ENCODE data around the gene SEPHS1. TPM values are rescaled to one million over a fixed set of nuclear protein-coding genes. Genes with fewer than 3 reads are reported as not detected.
A peak's percentile ranks its signal among the peaks of the same experiment; 100 is the strongest.
"Not testable (repeated sequence)": the region's sequence is repeated elsewhere in the genome, so short reads cannot be mapped to it uniquely, and the experiment has no call there.

SEPHS1 gene
- total RNA-seq: 33.8 TPM

DNA sequence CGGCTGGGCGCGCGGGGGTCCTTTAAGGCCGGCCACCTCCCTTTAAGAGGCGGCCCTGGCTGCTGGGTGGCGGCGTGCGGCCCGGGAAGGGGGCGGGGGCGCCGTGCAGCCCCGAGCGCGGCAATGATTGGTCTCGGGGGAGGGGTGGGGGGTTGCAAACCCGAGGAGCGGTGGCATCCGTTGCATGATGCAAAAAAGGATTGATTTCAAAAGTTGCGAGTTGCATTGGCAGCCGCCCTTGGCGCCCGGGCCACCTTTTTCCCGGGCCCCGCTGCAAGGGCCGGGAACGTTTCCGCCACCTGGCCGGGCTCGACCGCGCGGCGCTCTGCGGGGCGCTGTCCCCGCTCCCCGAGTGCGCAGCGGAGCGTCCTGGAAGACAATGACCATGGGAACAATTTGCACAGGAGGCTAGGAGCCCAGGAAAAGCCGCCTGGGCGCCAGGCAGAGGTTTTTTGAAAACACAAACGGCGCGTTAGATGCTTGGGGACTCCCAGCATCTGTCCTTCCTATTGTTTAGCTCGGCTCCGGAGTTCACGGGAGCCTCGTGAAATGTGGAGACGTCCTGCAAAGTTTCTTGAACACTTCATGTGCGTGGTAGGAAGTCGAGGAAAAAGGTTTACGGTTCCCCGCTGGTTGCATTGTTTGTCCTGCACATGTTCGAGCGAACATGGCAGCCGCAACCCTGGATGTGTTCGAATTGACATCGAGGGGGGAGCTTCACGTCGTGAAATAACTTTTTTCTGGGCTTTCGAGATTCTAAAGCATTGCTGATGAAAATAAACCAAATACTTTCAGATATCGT lies at the start of gene SEPHS1:
TSS of gene SEPHS1 (minus strand) at position 78 of the 802 bp plus-strand sequence. CDS start 3,343 bp downstream, outside the sequence.
- DNase-seq (ENCODE audit: low spot score): peak; percentile 92
- ATAC-seq: peak; percentile 82

DNA sequence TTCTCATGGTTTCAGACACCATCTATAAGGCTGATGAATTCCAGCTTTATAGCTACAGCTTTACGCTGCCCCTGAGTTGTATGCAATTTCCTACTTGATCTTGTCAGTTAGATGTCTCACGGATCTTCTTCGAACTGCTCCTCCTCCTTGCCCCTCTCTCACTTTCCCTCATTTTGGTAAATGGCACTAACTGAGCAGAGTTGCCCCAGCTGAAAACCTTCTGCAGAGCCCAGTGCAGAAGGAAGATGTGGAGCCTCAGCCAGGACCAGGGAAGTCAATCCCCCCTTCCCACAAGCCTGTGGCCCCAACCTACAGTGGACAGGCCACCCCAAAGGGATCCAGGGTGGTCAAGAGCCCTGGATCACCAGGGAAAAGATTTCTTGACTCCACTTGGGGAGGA lies 49.0 kb upstream of the SEPHS1 start:
- no peak for DNase-seq (ENCODE audit: low spot score)
- ATAC-seq: no peak

GRCh38 chr10:13396369-13396768 lies 48.3 kb upstream of the SEPHS1 start:
- ATAC-seq: no peak
- no peak for DNase-seq (ENCODE audit: low spot score)

DNA sequence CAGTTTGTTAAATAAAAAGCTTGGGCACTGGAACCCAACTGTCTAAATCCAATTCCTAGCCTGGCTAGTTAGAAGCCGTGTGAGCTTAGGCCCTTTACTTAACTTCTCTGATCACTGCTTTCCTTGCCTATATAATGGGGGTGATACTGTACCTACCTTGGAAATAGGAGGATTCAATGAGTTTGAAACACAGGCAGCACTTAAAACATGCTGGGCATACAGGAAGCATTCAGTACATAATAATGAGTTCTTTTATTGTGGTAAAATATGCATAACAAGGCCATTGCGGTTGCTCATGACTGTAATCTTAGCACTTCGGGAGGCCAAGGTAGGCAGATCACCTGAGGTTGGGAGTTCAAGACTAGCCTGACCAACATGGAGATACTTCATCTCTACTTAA lies 47.4 kb upstream of the SEPHS1 start:
- ATAC-seq (no peak), DNase-seq (ENCODE audit: low spot score) (no peak)

DNA sequence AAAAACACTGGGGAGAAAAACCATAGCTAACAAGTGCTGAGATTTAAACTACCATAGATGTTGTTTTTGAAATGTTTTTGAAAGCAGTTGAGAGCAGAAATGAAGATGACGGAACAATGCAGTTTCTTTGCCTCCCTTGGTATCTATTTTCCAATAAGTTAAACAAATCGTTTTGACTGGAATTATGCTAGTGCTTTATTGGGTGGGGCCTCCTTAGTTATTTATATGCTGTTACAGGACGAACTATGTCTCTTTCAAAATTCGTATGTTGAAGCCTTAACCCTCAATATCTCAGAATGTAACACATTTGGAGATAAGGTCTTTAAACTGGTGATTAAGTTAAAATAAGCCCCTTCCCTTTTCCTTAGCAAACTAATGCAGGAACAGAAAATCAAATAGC lies 45.5 kb upstream of the SEPHS1 start:
- ATAC-seq (no peak), DNase-seq (ENCODE audit: low spot score) (no peak)

- ATAC-seq: no peak
- no peak for DNase-seq (ENCODE audit: low spot score)
Measured at GRCh38 chr10:13392701-13393100, 44.6 kb upstream of the SEPHS1 start.

DNA sequence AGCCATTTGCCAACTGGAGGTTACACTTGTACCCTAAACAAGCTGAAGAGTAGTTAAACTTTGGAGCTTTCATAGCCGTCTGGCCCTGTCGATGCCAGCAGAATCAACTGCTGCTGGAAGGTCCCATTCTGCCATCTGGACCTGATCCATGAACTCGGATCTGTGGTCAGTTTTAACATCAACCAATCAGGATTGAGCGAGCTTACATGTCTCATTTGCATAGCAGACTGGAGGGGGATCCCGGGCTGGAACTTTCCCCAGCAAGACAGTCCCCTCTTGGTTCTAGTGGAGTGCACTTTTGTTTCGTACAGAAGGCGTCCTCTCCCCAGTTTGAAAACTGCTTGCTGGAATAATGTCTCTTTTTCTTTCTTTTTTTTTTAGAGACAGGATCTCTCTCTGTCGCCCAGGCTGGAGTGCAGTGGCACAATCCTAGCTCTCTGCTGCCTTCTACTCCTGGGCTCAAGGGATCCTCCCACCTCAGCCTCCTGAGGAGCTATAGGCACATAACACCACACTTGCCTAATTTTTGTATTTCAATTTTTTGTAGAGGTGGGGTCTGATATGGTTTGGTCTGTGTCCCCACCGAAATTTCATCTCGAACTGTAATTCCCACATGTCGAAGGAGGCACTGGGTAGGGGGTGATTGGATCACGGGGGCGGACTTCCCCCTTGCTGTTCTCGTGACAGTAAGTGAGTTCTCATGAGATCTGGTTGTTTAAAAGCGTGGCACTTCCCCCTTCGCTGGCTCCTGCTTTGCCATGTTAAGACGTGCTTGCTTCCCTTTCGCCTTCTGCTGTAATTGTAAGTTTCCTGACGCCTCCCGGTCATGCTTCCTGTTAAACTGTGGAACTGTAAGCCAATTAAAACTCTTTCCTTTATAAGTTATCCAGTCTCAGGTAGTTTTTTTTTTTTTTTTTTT lies 42.8 kb upstream of the SEPHS1 start:
- peak; percentile 96 for ATAC-seq
- peak; percentile 85 for DNase-seq (ENCODE audit: low spot score)

DNA sequence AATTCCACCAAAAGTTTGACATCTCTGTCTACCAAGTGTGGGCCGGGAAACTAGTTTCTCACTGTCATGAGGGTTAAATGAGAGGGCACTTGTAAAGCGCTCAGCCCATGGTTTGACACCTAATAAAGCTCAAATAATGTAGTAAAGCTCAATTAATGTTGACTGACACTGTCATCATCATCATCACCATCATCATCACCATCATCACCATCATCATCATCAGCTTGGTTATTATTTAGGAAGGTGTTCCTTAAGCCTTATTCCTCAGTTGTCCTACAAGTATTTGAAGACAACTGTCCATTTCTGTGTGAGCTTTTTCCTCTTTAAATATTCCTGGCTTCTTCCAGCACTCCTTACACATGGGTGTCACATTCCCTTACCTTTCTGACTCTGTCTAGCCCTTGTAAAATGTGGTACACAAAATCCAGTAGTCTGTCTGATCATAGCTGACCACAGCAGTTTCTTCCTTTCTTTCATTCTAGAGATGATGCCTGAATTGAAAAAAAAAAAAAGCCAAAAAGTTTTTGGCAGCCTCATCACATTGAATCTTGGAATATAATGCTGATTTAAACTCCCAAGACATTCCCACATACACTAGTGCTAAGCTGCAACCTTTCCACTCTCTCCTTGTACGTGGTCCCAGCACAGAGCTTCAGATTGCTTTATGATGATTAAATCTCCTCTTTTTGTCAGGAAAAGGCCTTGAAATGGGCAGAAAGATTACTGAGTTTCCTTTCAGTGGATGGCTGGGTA lies 40.6 kb upstream of the SEPHS1 start:
- no peak for DNase-seq (ENCODE audit: low spot score)
- no peak for ATAC-seq

GRCh38 chr10:13386021-13386420 lies 37.9 kb upstream of the SEPHS1 start:
- ATAC-seq (no peak), DNase-seq (ENCODE audit: low spot score) (no peak)

GRCh38 chr10:13383399-13383761 lies 35.3 kb upstream of the SEPHS1 start:
- ATAC-seq (peak; percentile 85), DNase-seq (ENCODE audit: low spot score) (peak; percentile 48)

GRCh38 chr10:13382703-13383398 lies 34.8 kb upstream of the SEPHS1 start:
- peak; percentile 65 for ATAC-seq
- DNase-seq (ENCODE audit: low spot score): no peak

DNA sequence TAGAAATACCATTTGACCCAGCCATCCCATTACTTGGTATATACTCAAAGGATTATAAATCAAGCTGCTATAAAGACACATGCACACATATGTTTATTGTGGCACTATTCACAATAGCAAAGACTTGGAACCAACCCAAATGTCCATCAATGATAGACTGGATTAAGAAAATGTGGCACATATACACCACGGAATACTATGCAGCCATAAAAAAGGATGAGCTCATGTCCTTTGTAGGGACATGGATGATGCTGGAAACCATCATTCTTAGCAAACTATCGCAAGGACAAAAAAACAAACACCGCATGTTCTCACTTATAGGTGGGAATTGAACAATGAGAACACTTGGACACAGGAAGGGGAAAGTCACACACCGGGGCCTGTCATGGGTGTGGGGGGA lies 31.0 kb upstream of the SEPHS1 start:
- ATAC-seq; DNase-seq (ENCODE audit: low spot score): not testable (repeated sequence)

- DNase-seq (ENCODE audit: low spot score) (no peak), ATAC-seq (no peak)
Measured at GRCh38 chr10:13376746-13377145, 28.7 kb upstream of the SEPHS1 start.

GRCh38 chr10:13376297-13376696 lies 28.2 kb upstream of the SEPHS1 start:
- ATAC-seq (no peak), DNase-seq (ENCODE audit: low spot score) (no peak)

DNA sequence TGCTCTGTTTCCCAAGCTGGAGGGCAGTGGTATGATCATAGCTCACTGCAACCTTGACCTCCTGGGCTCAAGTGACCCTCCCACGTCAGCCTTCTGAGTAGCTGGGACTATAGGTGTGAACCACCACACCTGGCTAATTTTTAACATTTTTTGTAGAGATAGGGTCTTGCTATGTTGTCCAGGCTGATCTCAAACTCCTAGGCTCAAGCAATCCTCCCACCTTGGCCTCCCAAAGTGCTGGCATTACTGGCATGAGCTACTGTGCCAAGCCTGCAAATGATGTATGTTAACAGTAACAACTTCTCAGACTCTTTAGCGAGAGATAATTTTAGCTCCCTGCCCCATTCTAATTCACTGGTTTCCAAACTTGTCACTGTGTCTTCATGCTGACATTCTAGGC lies 27.7 kb upstream of the SEPHS1 start:
- DNase-seq (ENCODE audit: low spot score) (no peak), ATAC-seq (no peak)

DNA sequence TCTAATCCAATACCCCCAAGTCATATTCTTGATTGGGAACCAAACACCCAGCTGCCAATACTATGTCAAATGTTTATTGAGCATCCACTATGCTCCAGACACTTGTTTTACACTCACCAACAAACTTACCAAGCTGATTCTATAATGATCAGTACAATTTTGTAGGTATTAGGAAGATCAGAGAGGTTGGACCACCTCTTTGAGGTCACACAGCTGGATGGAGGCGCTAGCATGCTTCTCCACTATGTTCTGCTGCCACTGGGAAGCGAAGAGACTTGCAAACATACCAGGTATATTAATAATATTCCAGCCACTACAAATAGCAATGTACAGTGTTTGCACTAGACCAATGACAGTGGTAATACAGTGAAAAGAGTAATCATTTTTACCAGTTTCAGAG lies 25.6 kb upstream of the SEPHS1 start:
- no peak for ATAC-seq

DNA sequence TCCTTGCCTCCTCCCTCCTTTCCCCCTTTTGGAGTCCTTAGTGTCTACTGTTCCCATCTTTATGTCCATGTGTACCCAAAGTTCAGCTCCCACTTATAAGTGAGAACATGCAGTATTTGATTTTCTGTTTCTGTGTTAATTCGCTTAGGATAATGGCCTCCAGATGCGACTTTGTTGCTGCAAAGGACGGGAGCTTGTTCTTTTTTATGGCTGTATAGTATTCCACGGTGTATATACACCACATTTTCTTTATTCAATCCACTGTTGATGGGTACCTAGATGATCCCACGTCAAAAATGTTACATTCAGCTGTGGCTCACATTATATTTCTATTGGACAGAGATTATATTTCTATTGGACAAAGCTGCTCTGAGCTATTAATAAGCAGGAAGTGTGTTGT lies 24.4 kb upstream of the SEPHS1 start:
- no peak for DNase-seq (ENCODE audit: low spot score)
- ATAC-seq: no peak

More for the DNA sequence above, 25.6 kb upstream of the SEPHS1 start:
- DNase-seq (ENCODE audit: low spot score): no peak

DNA sequence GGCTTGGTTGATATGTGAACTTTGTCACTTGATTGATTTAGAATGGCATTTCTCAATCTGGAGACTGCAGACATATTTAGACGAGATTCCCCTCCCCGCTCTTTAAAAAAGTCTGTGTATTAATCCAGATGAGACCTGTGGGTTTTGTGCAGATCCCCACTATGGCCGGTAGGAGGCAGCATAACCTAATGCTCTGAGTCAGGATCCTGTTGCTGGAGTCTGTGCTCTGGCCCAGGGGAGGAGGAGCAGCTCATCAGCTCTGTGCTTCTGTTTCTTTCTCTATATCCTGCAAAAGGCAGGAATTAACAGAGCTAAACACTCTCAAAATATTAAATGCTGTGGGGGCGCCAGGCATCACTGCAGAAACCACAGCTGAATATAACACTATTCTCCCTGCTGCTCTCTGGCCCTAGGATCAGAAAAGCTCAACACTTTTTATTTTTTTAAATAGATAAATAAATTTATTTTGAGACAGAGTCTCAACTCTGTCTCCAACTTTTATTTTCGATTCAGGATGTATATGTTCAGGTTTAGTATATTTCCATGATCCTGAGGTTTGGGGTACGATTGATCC lies 23.9 kb upstream of the SEPHS1 start:
- DNase-seq (ENCODE audit: low spot score) (peak; percentile 74), ATAC-seq (peak; percentile 100)

- ATAC-seq (no peak), DNase-seq (ENCODE audit: low spot score) (no peak)
Measured at GRCh38 chr10:13366891-13367290, 18.8 kb upstream of the SEPHS1 start.

DNA sequence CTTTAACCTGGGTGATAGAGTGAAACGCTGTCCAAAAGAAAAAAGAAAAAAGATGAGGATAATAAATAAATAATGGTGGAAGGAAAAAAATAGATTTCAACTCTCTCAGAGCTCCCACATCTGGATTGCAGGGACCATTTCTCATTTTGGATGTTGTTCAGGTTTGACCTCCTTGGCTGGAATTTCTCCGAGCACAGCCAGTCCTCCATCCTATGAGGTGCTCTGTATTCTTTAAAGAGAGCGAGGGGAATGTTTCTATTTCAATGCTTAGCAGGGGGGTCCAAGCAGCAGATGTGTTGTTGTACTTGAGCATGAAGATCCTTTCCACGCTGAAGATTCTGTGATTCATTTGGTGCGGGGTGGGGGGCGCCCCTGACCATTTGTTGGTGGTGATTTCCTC lies 17.7 kb upstream of the SEPHS1 start:
- ATAC-seq (no peak), DNase-seq (ENCODE audit: low spot score) (no peak)
